Measurements from ENCODE around the gene WDR47. TPM values are rescaled to one million over a fixed set of nuclear protein-coding genes. Genes with fewer than 3 reads are reported as not detected.
A peak's percentile ranks its signal among the peaks of the same experiment; 100 is the strongest.
"Not testable (repeated sequence)": the region's sequence is repeated elsewhere in the genome, so short reads cannot be mapped to it uniquely, and the experiment has no call there.

Gene WDR47
- total RNA-seq, 1 experiment from 2014 or later: 6.8 TPM

GRCh38 chr1:109045595-109045994 is 3.7 kb upstream of the WDR47 start:
- Mint-ChIP-seq H3K27me3 (ENCODE audit: unreplicated experiment) (no peaks in the 10 kb centered on the region), H3K9me3 (ENCODE audit: low read depth, unreplicated experiment) (no peaks in the 10 kb centered on the region), H3K36me3 (ENCODE audit: insufficient read depth, unreplicated experiment) (peaks cover 21% of the 10 kb centered on the region), H3K4me3 (ENCODE audit: low read depth, unreplicated experiment) (no peak overlapping the region), H3K4me1 (ENCODE audit: low read depth, unreplicated experiment) (no peaks in the 10 kb centered on the region), H3K27ac (ENCODE audit: unreplicated experiment) (no peak overlapping the region)
- no peak for TF ChIP-seq CTCF (IDR thresholded peaks at IDR 0.05; ENCODE audit: unreplicated experiment)
- CTCF ChIA-PET: interaction anchor here (0.7 kb wide), 1 partner anchor 239 kb away, joined by 3 read pairs; no protein-coding TSS in a partner anchor
- no peak for DNase-seq
- BruUV-seq (replicated peaks): no TSS peak
- intact Hi-C loops (cut with micrococcal nuclease; ENCODE audit: unreplicated experiment): no loop called here

- no TSS peak for BruUV-seq (replicated peaks)
- peak overlapping the region; percentile 92 for H3K4me3 Mint-ChIP-seq (ENCODE audit: low read depth, unreplicated experiment)
- no peaks in the 10 kb centered on the region for H3K9me3 Mint-ChIP-seq (ENCODE audit: low read depth, unreplicated experiment)
- H3K27ac Mint-ChIP-seq (ENCODE audit: unreplicated experiment): no peak overlapping the region
- H3K36me3 Mint-ChIP-seq (ENCODE audit: insufficient read depth, unreplicated experiment): peaks cover 24% of the 10 kb centered on the region
- no peaks in the 10 kb centered on the region for H3K4me1 Mint-ChIP-seq (ENCODE audit: low read depth, unreplicated experiment)
- DNase-seq: peak; percentile 17
- CTCF ChIA-PET: no interaction called here
- TF ChIP-seq CTCF (IDR thresholded peaks at IDR 0.05; ENCODE audit: unreplicated experiment): no peak
- no peaks in the 10 kb centered on the region for H3K27me3 Mint-ChIP-seq (ENCODE audit: unreplicated experiment)
- intact Hi-C loops (cut with micrococcal nuclease; ENCODE audit: unreplicated experiment): no loop called here
Measured at GRCh38 chr1:109040989-109041620, 797 bp downstream of the WDR47 start.

- H3K4me1 Mint-ChIP-seq (ENCODE audit: low read depth, unreplicated experiment): no peaks in the 10 kb centered on the region
- intact Hi-C loops (cut with micrococcal nuclease; ENCODE audit: unreplicated experiment): no loop called here
- DNase-seq: no peak
- H3K4me3 Mint-ChIP-seq (ENCODE audit: low read depth, unreplicated experiment): peak overlapping the region; percentile 92
- no peaks in the 10 kb centered on the region for H3K9me3 Mint-ChIP-seq (ENCODE audit: low read depth, unreplicated experiment)
- H3K27ac Mint-ChIP-seq (ENCODE audit: unreplicated experiment): no peak overlapping the region
- TSS peak; percentile 77 for BruUV-seq (replicated peaks)
- CTCF ChIA-PET: no interaction called here
- no peaks in the 10 kb centered on the region for H3K27me3 Mint-ChIP-seq (ENCODE audit: unreplicated experiment)
- no peak for TF ChIP-seq CTCF (IDR thresholded peaks at IDR 0.05; ENCODE audit: unreplicated experiment)
- peaks cover 24% of the 10 kb centered on the region for H3K36me3 Mint-ChIP-seq (ENCODE audit: insufficient read depth, unreplicated experiment)
Measured at GRCh38 chr1:109040627-109040988, 1.3 kb downstream of the WDR47 start.

GRCh38 chr1:109034382-109034781 is 7.5 kb downstream of the WDR47 start:
- no peak for TF ChIP-seq CTCF (IDR thresholded peaks at IDR 0.05; ENCODE audit: unreplicated experiment)
- Mint-ChIP-seq H3K4me3 (ENCODE audit: low read depth, unreplicated experiment) (no peak overlapping the region), H3K9me3 (ENCODE audit: low read depth, unreplicated experiment) (no peaks in the 10 kb centered on the region), H3K36me3 (ENCODE audit: insufficient read depth, unreplicated experiment) (no peaks in the 10 kb centered on the region), H3K27me3 (ENCODE audit: unreplicated experiment) (no peaks in the 10 kb centered on the region), H3K4me1 (ENCODE audit: low read depth, unreplicated experiment) (no peaks in the 10 kb centered on the region), H3K27ac (ENCODE audit: unreplicated experiment) (no peak overlapping the region)
- CTCF ChIA-PET: no interaction called here
- DNase-seq: no peak
- intact Hi-C loops (cut with micrococcal nuclease; ENCODE audit: unreplicated experiment): no loop called here
- BruUV-seq (replicated peaks): no TSS peak

GRCh38 chr1:109029493-109029892 is 12.4 kb downstream of the WDR47 start:
- H3K9me3 Mint-ChIP-seq (ENCODE audit: low read depth, unreplicated experiment); intact Hi-C loops (cut with micrococcal nuclease; ENCODE audit: unreplicated experiment); H3K36me3 Mint-ChIP-seq (ENCODE audit: insufficient read depth, unreplicated experiment); H3K27me3 Mint-ChIP-seq (ENCODE audit: unreplicated experiment); H3K4me3 Mint-ChIP-seq (ENCODE audit: low read depth, unreplicated experiment); H3K4me1 Mint-ChIP-seq (ENCODE audit: low read depth, unreplicated experiment); H3K27ac Mint-ChIP-seq (ENCODE audit: unreplicated experiment); DNase-seq; BruUV-seq (replicated peaks); CTCF ChIA-PET: not testable (repeated sequence)
